Stomach (tissue), 4 donors: ENCODE data around the gene ADGRE3.

Experiments used
- EP300 ChIP-seq: sonication (generic); formaldehyde crosslinking; IDR thresholded peaks from one replicate; pipeline ENCODE4 v1.6.1; 2017; ENCODE audit warnings: antibody characterized with exemption
- POLR2AphosphoS5 ChIP-seq, 3 donors: sonication (generic); formaldehyde crosslinking; IDR thresholded peaks; one replicate each; pipeline ENCODE4 v1.6.1; 2016; ENCODE audit warnings: antibody characterized with exemption in 3 of 3
- TF ChIP-seq, protein P1 (sequence below), 7 experiments: fragments of 450-650 bp in 4 of 7; fragments of 200-600 bp in 3 of 7; sonication (generic) in 3 of 7; IDR thresholded peaks; one replicate each; pipeline ENCODE4 v1.5.1; 2016 to 2019; ENCODE audit warnings: antibody characterized with exemption in 7 of 7, control low read depth in 2 of 7, mild to moderate bottlenecking in 1 of 7

- TF ChIP-seq, protein P1, sequence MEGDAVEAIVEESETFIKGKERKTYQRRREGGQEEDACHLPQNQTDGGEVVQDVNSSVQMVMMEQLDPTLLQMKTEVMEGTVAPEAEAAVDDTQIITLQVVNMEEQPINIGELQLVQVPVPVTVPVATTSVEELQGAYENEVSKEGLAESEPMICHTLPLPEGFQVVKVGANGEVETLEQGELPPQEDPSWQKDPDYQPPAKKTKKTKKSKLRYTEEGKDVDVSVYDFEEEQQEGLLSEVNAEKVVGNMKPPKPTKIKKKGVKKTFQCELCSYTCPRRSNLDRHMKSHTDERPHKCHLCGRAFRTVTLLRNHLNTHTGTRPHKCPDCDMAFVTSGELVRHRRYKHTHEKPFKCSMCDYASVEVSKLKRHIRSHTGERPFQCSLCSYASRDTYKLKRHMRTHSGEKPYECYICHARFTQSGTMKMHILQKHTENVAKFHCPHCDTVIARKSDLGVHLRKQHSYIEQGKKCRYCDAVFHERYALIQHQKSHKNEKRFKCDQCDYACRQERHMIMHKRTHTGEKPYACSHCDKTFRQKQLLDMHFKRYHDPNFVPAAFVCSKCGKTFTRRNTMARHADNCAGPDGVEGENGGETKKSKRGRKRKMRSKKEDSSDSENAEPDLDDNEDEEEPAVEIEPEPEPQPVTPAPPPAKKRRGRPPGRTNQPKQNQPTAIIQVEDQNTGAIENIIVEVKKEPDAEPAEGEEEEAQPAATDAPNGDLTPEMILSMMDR (IDR thresholded peaks at IDR 0.05), result no peak
- TF ChIP-seq EP300, result no peak
- TF ChIP-seq POLR2AphosphoS5 (IDR thresholded peaks at IDR 0.05), result no peak
These were observed 8.8 kb upstream of the ADGRE3 start for GRCh38 chr19:14683439-14683838.
